ENCODE data around the gene UNC5C. TPM values are rescaled to one million over a fixed set of nuclear protein-coding genes. Genes with fewer than 3 reads are reported as not detected.

Gene UNC5C
- polyA plus RNA-seq, 1 of the 3 experiments (the other 2 are of a cell fraction), result 3.3 TPM

DNA sequence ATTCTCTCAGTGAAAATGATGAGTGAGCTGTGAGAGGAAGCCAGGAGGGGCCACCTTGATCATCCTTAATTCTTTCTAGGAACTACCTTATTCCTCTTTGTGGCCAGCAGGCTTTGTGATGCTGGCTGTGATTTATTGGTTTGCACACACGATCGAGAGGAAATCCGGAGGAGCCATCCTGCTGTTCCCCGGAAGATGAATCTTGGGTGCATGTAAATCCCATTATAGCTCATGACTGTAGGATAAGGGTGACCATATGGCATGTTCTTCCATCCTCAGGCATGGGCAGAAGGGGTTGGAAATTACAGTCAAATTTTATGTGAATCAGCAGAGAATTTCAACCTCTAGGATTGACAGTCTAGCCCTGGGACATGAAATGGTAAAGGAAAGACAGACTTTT lies 254.5 kb downstream of the UNC5C start:
- no peak overlapping the region for H3K4me2 ChIP-seq
- H3F3A ChIP-seq (replicated peaks; ENCODE audit: insufficient read depth), result no peaks in the 10 kb centered on the region
- CTCF ChIA-PET, result no interaction called here
- no peak overlapping the region for H3K4me3 ChIP-seq (ENCODE audit: low read depth in 2 of 2, low read length in 1 of 2)
- H4K20me1 ChIP-seq (ENCODE audit: insufficient read depth), result no peaks in the 10 kb centered on the region
- no peak overlapping the region for H3K9ac ChIP-seq
- DNase-seq, result no peak
- no peaks in the 10 kb centered on the region for H3K27me3 ChIP-seq (ENCODE audit: insufficient read depth)
- POLR2A ChIA-PET, result no interaction called here
- no peaks in the 10 kb centered on the region for H3K9me3 ChIP-seq
- peaks cover 0 to 14% of the 10 kb centered on the region in 2 experiments for H3K36me3 ChIP-seq (replicated peaks in 1 of 2; ENCODE audit: control insufficient read depth in 1 of 2, insufficient read depth in 2 of 2, low read length in 1 of 2)
- H3K9me2 ChIP-seq, result no peaks in the 10 kb centered on the region
- no peaks in the 10 kb centered on the region for H3K79me2 ChIP-seq (ENCODE audit: insufficient read depth)
- TF ChIP-seq, protein P1, sequence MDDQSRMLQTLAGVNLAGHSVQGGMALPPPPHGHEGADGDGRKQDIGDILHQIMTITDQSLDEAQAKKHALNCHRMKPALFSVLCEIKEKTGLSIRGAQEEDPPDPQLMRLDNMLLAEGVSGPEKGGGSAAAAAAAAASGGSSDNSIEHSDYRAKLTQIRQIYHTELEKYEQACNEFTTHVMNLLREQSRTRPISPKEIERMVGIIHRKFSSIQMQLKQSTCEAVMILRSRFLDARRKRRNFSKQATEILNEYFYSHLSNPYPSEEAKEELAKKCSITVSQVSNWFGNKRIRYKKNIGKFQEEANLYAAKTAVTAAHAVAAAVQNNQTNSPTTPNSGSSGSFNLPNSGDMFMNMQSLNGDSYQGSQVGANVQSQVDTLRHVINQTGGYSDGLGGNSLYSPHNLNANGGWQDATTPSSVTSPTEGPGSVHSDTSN (IDR thresholded peaks at IDR 0.05), result no peak
- no peak for TF ChIP-seq RFX5 (IDR thresholded peaks at IDR 0.05; ENCODE audit: low read length)
- no peak for TF ChIP-seq CHD2 (IDR thresholded peaks at IDR 0.05; ENCODE audit: low read length, partially characterized antibody)
- TF ChIP-seq FOXM1 (IDR thresholded peaks at IDR 0.05; ENCODE audit: low read depth), result no peak
- no peak for TF ChIP-seq RXRA (IDR thresholded peaks at IDR 0.05; ENCODE audit: borderline replicate concordance, low read depth)
- no peak for TF ChIP-seq FOXJ3 (CRISPR knock-in tag; IDR thresholded peaks at IDR 0.05)
- no peak for TF ChIP-seq YY1 (IDR thresholded peaks at IDR 0.05; ENCODE audit: low read depth)
- TF ChIP-seq, protein P2, sequence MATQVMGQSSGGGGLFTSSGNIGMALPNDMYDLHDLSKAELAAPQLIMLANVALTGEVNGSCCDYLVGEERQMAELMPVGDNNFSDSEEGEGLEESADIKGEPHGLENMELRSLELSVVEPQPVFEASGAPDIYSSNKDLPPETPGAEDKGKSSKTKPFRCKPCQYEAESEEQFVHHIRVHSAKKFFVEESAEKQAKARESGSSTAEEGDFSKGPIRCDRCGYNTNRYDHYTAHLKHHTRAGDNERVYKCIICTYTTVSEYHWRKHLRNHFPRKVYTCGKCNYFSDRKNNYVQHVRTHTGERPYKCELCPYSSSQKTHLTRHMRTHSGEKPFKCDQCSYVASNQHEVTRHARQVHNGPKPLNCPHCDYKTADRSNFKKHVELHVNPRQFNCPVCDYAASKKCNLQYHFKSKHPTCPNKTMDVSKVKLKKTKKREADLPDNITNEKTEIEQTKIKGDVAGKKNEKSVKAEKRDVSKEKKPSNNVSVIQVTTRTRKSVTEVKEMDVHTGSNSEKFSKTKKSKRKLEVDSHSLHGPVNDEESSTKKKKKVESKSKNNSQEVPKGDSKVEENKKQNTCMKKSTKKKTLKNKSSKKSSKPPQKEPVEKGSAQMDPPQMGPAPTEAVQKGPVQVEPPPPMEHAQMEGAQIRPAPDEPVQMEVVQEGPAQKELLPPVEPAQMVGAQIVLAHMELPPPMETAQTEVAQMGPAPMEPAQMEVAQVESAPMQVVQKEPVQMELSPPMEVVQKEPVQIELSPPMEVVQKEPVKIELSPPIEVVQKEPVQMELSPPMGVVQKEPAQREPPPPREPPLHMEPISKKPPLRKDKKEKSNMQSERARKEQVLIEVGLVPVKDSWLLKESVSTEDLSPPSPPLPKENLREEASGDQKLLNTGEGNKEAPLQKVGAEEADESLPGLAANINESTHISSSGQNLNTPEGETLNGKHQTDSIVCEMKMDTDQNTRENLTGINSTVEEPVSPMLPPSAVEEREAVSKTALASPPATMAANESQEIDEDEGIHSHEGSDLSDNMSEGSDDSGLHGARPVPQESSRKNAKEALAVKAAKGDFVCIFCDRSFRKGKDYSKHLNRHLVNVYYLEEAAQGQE (IDR thresholded peaks at IDR 0.05; ENCODE audit: low read depth, low read length), result no peak
- TF ChIP-seq, protein P3, sequence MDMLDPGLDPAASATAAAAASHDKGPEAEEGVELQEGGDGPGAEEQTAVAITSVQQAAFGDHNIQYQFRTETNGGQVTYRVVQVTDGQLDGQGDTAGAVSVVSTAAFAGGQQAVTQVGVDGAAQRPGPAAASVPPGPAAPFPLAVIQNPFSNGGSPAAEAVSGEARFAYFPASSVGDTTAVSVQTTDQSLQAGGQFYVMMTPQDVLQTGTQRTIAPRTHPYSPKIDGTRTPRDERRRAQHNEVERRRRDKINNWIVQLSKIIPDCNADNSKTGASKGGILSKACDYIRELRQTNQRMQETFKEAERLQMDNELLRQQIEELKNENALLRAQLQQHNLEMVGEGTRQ (IDR thresholded peaks at IDR 0.05; ENCODE audit: borderline replicate concordance, low read depth, low read length), result no peak
- TF ChIP-seq TAF1 (IDR thresholded peaks at IDR 0.05; ENCODE audit: borderline replicate concordance, low read depth, low read length), result no peak
- TF ChIP-seq SMC3 (IDR thresholded peaks at IDR 0.05; ENCODE audit: low read depth, low read length), result no peak
- no peak for TF ChIP-seq RCOR1 (IDR thresholded peaks at IDR 0.05; ENCODE audit: low read length)
- no peak for TF ChIP-seq MEF2A (IDR thresholded peaks at IDR 0.05; ENCODE audit: borderline replicate concordance, low read depth)
- H3K27ac ChIP-seq (ENCODE audit: low read depth in 2 of 2, low read length in 1 of 2), result no peak overlapping the region
- 95% methylated on average over 4 of the region's 4 CpGs for WGBS (ENCODE audit: low lambda C conversion rate)
- peaks cover 0 to 6% of the 10 kb centered on the region in 2 experiments; a peak in 2 of 4 replicates for H3K4me1 ChIP-seq (ENCODE audit: control insufficient read depth in 1 of 2, insufficient read depth in 2 of 2, low read depth in 1 of 2, low read length in 1 of 2)
- no peak overlapping the region for H2AFZ ChIP-seq (ENCODE audit: low read depth)
